Left forelimb (tissue), 1 donor: Measurements from ENCODE around the gene P2RX7.
"Not testable (repeated sequence)": the region's sequence is repeated elsewhere in the genome, so short reads cannot be mapped to it uniquely, and the experiment has no call there.

Experiments used
- DNase-seq: peaks from one replicate; pipeline ENCODE4 v3.0.0-alpha.2; 2018; ENCODE audit warnings: low spot score

P2RX7 gene

DNA sequence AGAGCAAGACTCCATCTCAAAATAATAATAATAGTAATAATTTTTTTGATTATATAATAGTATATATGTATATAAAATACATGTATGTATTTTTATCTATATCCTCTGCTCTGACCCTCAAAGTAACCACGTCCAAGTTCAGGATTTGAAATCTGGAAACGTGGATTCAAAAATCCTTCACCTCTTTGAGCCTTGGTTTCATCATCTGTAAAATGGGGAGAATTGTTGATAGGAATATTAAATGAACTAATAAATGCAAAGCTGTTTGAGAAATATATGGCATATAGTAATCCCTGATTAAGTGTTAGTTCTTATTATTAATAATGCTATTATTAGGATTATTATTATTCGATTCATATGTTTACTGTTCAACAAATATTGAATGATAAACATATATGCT lies 2.6 kb downstream of the P2RX7 start:
- DNase-seq = no peak

DNA sequence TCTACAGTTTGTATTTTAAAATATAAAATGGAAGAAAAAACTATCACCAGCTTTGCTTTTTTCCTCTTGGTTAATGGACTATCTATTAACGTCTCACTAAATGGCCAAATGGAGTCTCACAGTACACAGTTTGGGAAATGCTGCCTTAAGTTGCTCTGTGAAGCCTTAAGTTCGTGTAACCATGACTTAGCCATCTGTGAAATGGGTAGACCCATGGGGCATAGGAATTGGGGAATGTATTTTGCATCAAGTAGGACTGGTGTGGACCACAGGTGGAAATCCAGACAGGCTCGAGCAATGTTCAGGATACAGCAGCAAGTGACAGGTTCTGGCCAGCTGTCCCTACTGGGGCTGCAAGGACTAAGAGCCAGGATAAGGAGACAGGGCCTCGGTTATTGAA lies 4.8 kb downstream of the P2RX7 start:
- no peak for DNase-seq

DNA sequence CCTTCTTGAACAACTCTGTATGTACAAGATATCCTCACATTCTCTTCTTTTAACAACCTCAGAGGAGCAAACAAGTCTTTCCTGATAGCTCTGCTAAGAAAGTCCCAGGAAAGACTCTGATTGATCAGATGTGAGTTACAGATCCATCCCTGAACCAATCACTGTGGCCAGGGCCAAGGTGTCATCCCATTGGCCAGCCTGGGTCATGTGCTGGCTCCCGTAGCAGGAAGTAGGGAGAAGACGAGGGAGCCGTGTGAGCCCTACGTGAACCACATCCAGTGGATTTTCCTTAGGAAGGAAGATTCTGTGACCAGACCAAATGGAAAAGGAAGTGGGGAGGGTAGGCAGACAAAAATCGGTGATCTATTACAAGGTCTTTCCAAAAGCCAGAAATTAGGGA lies 5.6 kb downstream of the P2RX7 start:
- no peak for DNase-seq

DNA sequence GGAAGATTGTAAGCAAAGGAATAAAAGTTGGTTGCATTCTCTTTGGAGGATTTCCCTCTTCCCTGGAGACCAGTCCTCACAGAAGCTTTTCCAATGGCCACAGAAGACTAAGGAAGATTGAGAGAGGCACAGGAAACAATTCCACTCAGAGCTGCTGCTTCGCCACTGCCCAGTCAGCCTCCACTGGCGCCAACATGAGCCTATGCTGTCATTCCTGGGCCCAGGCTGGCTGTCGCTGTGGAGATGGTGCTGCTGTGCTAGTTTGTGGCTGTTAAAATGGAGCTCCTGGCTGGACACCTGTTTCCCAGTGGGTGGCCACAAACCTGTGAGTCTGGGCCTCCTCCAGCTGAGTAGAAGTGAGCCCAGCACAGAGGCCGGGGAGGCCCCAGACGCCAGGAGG lies 6.6 kb downstream of the P2RX7 start:
- DNase-seq = no peak

DNA sequence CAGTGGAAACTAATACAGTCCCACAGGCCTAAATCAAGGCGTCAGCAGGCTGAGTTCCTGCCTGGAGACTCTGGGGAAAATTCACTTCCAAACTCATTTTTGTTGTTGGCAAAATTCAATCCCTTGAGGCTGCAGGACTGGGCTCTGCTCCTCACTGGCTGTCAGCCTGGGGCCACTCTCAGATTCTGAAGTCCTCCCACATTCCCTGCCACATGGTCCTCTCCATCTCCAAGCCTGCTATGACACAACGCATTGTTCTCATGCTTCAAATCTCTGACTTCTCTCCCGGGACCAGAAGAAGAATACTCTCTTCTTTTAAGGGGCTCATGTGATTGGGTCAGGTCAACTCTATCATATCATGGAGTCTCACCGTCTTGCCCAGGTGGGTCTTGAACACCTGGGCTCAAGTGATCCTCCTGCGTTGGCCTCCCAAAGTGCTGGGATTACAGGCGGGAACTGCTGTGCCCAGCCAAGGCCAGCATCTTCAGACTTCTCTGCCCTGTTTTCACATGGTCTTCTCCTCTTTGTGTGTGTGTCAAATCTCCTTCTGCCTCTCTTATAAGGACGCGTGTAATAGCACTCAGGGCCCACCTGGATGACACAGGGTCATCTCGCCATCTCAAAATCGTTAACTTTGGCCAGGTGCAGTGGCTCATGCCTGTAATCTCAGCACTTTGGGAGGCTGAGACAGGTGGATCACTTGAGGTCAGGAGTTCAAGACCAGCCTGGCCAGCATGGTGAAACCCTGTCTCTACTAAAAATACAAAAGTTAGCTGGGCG lies 9.7 kb downstream of the P2RX7 start:
- no peak for DNase-seq

DNA sequence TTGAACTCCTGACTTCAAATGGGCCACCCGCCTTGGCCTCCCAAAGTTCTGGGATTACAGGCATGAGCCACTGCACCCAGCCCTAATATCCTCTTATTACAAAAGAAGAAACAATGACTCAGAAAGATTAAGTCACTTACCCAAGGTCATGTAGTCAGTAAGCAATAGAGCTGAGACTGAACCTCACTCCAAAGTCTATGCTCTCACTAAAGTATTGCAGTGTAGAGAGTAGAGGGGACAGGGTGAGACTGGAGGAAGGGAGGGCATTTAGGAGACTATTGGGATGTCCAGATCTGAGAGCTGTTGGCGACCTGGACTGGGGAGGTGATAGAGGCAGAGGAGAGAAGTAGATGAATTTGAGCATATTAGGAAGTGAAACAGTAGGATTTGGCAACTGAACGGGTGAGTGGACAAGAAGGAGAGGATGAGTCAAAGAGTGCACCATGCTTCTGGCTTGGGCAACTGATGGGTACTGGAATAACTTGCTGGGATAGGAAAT lies 11.8 kb downstream of the P2RX7 start:
- DNase-seq = no peak

DNA sequence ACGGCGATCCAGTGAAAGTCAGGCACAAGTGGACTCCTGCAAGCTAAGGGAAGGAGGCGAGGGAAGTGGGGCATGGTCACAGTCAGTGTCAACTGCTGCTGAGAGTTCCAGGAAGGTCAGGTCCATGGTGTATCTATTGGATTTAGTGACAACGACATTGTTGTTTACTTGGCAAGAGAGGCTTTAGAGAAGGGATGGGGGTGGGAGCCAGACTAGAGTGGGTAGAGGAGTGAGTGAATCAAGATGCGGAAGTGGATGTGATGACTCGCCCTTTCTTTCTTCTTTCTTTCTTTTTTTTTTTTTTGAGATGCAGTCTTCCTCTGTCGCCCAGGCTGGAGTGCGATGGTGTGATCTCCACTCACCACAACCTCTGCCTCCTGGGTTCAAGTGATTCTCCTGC lies 12.5 kb downstream of the P2RX7 start:
- no peak for DNase-seq

DNA sequence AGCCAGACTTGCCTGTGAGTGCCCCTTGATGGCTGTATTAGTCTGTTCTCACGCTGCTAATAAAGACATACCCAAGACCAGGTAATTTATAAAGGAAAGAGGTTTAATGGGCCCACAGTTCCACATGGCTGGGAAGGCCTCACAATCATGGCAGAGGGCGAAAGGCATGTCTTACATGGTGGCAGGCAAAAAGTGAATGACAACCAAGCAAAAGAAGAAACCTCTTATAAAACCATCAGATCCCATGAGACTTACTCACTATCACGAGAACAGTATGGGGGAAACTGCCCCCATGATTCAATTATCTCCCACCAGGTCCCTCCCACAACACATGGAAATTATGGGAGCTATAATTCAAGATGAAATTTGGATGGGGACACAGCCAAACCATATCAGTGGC lies 16.6 kb downstream of the P2RX7 start:
- DNase-seq = not testable (repeated sequence)

DNA sequence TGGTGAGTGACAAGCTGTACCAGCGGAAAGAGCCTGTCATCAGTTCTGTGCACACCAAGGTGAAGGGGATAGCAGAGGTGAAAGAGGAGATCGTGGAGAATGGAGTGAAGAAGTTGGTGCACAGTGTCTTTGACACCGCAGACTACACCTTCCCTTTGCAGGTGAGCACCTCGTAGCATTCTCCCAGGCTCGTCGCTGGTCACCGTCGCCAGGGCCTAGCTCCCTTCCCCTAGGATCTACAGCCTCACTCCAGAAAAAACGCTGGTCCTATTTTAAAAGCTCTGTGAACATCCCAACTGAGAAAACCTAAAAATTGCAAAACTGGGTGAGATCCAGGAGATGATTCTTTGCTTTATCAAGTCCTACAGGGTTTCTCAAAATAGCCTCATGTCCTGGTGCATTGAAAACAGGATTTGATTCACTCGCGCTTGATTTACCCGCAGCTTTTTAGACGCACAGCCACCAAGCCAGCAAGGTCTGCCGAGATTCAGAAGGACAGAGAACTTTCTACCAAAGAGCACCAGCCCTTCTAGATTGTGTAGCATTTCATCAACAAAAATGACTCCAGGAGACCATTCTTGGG lies 22.2 kb downstream of the P2RX7 start:
- no peak for DNase-seq

DNA sequence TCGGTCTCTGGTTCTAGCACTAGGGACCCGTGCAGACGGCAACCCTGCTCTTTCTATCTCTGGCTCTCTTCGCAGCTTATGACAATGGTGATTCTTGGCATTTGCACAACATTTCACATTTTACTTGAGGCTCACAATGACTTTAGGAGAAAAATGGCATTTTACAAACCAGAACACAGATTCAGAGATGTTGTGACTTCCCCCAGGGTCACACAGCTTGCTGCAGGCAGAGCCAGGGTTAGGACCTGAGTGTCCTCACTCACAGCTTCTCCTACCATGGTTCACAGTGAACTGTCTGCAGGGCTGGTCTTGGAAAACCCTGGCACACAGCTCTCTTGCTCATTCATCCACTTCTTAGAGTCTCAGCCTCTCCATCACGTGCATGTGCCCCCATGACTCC lies 23.7 kb downstream of the P2RX7 start:
- DNase-seq = no peak

DNA sequence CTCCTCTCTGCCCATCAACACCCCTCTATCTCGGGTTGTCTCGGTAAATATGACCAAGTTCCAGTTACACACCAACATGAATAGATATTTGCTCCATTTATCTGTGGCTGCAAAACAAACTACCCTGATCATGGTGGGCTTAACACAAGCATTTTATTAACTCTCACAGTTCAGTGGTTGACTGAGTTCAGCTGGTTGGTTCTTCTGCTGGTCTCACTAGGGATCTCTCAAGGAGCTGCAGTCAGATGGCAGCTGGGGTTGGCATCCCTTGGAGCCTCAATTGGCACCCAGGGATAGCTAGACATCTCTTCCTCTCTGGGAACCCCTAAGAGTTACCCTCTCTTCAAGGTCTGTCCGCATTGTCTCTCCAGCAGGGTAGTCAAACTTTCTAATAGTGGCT lies 25.4 kb downstream of the P2RX7 start:
- no peak for DNase-seq

DNA sequence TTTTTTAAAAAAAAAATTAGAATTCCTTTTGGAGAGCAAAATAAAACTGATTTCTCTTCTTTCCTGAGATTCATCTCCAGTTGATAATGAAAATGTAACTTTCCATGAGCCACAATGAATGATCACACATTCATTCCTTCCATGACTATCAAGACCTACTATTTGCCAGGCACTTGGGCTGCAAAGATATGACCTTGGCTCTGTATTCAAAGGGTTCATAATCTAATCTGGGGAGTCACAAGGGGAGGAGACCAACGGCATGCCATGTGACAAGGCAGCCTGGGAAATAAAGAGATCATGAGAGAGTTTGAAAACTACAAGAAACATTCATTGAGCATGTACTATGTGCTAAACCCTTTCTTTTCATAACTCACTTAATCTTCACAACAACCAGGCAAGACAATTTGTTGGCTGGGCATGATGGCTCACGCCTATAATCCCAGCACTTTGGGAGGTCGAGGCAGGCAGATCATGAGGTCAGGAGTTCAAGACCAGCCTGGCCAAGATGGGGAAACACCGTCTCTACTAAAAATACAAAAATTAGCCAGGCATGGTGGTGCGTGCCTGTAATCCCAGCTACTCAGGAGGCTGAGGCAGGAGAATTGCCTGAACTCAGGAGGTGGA lies 26.2 kb downstream of the P2RX7 start:
- DNase-seq = not testable (repeated sequence)

DNA sequence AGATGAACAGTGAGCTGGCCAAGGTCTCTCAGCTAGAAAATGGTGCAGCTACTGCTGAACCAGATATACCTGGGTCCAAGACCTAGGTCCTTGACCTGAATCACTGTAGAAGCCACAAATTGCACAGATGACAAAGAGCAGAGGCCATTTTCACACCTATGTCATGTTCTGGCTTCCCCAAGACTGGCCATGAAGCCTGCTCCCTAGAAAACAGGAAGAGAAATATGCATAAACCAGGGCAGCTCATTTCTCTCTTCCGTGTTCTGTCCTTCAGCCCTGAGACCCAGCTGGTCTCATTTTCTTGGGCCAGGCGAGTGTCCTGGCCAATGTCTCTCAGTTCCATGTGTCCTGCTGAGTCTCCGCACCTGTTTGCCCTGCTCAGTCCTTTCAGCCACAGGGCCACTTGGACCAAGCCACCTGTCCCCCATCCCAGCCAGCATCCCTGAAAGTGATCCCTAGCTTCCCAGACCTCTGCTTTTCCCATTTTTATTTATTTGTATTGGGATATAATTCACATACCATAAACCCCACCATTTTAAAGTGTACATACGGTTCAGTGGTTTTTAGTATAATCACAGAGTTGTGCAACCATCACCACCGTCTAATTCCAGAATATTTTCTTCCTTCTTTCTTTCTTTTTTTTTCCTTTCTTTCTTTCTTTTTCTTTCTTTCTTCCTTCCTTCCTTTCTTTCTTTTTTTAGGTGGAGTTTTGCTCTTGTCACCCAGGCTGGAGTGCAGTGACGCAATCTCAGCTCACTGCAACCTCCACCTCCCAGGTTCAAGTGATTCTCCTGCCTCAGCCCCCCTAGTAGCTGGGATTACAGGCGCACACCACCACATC lies 27.0 kb downstream of the P2RX7 start:
- DNase-seq = no peak

DNA sequence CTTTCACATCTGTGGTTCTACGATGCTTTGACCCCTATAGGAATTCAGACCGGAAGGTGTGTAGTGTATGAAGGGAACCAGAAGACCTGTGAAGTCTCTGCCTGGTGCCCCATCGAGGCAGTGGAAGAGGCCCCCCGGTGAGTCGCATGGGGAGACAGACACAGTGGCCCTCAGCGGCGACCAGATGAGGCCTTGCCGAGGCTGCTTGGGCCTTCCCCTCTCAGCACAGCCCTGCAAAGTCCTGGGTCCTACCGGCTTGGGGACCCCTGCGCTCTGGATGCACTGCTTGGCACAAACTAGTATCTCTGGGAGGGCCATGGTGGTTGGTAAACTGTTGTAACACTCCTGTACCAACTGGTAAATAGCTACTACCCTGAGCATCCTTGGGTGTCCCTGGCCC lies 29.7 kb downstream of the P2RX7 start:
- DNase-seq = no peak

DNA sequence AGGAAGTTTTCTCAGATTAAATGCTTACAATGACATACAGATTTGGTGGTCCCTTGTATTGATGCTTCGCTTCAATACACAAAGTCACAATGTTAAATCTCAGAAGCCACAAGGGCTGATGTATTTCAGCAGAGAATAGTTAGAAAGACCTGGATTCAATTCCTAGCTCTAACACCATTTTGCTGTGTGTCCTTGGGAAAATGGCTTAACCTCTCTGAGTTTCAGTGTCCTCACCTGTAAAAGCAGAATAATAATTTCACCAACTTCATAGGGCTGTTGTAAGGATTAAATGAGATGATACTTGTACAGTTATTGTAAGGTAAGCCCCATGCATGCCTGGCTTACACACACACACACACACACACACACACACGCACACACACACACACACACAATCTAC lies 30.3 kb downstream of the P2RX7 start:
- no peak for DNase-seq

DNA sequence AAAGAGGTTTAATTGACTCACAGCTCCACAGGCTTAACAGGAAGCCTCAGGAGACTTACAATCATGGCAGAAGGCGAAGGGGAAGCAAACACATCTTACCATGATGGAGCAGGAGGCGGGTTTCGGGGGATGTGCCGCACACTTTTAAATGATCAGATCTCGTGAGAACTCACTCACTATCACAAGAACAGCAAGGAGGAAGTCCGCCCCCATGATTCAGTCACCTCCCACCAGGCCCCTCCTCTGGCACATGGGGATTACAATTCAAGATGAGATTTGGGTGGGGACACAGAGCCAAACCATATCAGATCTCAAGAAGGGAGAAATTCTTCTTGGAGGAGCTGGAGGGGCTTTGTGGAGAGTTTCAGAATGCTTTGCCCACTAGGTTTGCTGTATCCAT lies 32.2 kb downstream of the P2RX7 start:
- not testable (repeated sequence) for DNase-seq

DNA sequence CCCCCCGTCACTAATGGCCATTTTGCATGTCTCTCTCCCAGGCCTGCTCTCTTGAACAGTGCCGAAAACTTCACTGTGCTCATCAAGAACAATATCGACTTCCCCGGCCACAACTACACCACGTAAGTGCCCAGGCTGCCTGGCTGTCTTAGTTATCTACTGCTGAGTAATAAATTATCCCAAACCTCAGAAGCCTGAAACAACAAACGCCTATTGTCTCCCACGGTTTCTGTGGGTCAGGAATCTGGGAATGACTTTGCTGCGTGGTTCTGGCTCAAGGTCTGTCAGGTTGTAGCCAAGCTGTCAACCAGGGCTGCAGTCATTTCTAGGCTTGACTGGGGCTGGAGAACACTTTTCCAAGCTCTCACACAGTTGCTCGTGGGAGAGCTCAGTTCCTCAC lies 32.6 kb downstream of the P2RX7 start:
- DNase-seq = no peak

DNA sequence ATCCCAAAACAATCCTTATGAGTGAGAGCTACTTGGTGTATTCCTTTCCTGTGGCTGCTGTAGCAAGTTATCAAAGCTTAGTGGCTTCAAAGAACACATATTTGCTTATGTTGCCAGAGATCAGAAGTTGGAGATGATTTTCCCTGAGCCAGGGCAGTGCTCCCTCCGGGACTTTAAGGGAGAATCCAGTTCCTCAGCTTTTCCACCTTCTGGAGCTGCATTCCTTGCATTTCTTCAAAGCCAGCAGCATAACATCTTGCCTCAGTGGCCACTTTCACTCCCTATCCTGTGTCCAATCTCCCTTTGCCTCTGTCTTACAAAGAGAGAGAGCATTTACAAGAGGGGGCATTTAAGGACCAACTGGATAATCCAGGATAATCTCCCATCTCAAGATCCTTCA lies 33.7 kb downstream of the P2RX7 start:
- DNase-seq = no peak

DNA sequence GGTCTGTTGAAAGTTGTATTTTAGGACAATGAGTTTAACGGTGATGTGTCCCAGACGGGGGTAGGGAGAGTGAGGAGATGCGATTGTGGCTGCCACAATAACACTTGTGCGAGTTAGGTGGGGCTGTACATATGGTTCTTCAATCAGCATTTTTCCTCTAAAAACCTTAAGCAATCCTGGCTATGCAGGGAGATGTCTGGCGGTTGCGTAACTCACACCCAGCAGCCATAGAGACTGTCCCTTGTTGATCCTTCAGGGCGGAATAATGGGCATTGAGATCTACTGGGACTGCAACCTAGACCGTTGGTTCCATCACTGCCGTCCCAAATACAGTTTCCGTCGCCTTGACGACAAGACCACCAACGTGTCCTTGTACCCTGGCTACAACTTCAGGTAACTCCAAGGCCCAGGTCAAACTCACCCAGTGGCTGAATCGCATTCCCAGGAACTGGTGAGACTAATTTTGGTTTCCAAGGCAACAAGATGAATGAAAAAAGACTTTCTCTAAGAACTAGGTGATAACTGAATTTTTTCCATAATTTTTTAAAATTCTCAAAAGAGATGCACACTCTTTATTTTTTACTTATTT lies 34.6 kb downstream of the P2RX7 start:
- DNase-seq = no peak

DNA sequence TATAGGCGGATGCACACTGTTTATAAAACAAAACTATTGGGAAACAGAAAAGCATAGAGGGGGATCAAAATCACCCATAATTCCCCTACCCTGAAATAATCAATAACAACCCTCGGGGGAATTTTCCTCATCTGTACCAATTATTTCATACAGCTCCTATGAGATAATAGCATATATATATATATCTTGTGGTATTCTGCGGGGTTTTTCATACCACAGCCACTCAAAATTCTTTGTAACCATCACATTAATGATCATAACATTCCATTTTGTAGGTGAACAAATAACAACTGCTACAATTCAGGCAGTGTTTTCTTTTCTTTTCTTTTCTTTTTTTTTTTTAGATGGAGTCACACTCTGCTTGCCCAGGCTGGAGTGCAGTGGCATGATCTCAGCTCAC lies 35.3 kb downstream of the P2RX7 start:
- DNase-seq = no peak

DNA sequence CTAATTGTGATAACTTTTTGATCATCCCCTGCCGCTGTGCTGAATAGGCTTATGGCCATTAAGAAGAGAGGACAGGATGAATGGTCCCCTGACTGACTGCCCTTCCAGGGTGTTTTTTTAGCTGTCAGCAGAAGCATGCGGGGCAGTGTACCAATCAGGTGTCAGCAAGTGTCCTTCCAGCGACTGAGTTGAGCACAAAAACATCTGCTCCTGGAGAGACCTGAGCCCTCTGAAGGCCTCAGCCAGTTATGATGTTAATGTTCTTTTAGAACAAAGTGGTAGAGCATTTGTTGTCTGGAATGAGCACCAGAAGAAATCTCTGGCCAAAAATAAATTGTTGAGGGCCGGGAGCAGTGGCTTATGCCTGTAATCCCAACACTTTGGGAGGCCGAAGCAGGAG lies 37.5 kb downstream of the P2RX7 start:
- DNase-seq = no peak

DNA sequence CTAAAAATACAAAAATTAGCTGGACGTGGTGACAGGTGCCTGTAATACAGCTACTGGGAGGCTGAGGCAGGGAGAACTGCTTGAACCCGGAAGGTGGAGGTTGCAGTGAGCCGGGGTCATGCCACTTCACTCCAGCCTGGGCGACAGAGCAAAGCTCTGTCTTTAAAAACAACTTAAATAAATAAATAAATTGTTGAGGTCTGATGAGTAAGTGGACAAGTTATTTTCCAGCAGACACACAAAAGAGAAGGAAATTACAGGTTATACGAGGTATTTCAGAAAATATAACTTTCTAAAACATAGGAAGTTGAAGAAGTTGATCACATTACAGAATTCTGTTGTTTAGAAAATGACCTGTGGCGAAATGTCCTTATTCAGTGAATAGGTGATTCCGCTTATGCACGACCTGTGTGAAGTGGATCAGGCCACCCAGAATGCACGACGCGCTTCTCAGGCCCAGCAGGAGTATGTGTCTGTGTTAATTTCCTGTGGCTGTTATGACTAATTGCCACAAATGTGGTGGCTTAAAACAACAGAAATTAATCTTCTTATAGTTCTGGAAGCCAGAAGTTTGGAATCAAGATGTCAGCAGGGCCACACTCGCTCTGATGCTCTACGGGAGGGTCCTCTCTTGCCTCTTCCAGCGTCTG lies 38.1 kb downstream of the P2RX7 start:
- no peak for DNase-seq
